HepG2 (cell line): ENCODE data around the gene VDAC2. TPM values are rescaled to one million over a fixed set of nuclear protein-coding genes. Genes with fewer than 3 reads are reported as not detected.

Experiments used
- ATF1 ChIP-seq: IDR thresholded peaks from 2 replicates; pipeline ENCODE4 v1.6.1; 2016; ENCODE audit warnings: mild to moderate bottlenecking, control low read depth
- BCL6 ChIP-seq: IDR thresholded peaks from 2 replicates; pipeline ENCODE4 v1.6.1; 2016; ENCODE audit warnings: missing genetic modification reagents, missing compliant biosample characterization
- ELF3 ChIP-seq: IDR thresholded peaks from 2 replicates; pipeline ENCODE4 v1.6.1; 2016; ENCODE audit warnings: missing genetic modification reagents, missing compliant biosample characterization
- FOXO1 ChIP-seq: sonication (generic); formaldehyde crosslinking; IDR thresholded peaks from 2 replicates; pipeline ENCODE4 v1.4.0; 2020; ENCODE audit warnings: missing genetic modification reagents
- HINFP ChIP-seq: sonication (generic); formaldehyde crosslinking; IDR thresholded peaks from 2 replicates; pipeline ENCODE4 v1.4.0; 2020; ENCODE audit warnings: low read depth, mild to moderate bottlenecking, missing genetic modification reagents
- HNF1B ChIP-seq: sonication (generic); formaldehyde crosslinking; IDR thresholded peaks from 2 replicates; pipeline ENCODE4 v1.5.1; 2020; ENCODE audit warnings: mild to moderate bottlenecking, moderate library complexity, missing genetic modification reagents
- MIXL1 ChIP-seq: IDR thresholded peaks from 2 replicates; pipeline ENCODE4 v1.6.1; 2016
- NCOA2 ChIP-seq: sonication (generic); formaldehyde crosslinking; IDR thresholded peaks from 2 replicates; pipeline ENCODE4 v1.8.0; 2022; ENCODE audit warnings: inconsistent platforms
- NCOR1 ChIP-seq: fragments of 200-600 bp; sonication (generic); IDR thresholded peaks from 2 replicates; pipeline ENCODE4 v1.7.0; 2017; ENCODE audit warnings: antibody characterized with exemption, low read length, borderline replicate concordance
- TEAD2 ChIP-seq: sonication (generic); formaldehyde crosslinking; IDR thresholded peaks from 2 replicates; pipeline ENCODE4 v1.9.0; 2021; ENCODE audit warnings: missing genetic modification reagents
- TERF1 ChIP-seq: sonication (generic); formaldehyde crosslinking; IDR thresholded peaks from 2 replicates; pipeline ENCODE4 v1.8.0; 2022; ENCODE audit warnings: mild to moderate bottlenecking, missing genetic modification reagents, moderate library complexity
- TFDP2 ChIP-seq: sonication (generic); formaldehyde crosslinking; IDR thresholded peaks from 2 replicates; pipeline ENCODE4 v1.4.0; 2020; ENCODE audit warnings: missing genetic modification reagents
- ZBTB20 ChIP-seq: sonication (generic); formaldehyde crosslinking; IDR thresholded peaks from 2 replicates; pipeline ENCODE4 v1.8.1; 2023; ENCODE audit warnings: missing genetic modification reagents, low read depth, mild to moderate bottlenecking, borderline replicate concordance
- ZNF12 ChIP-seq: sonication (generic); formaldehyde crosslinking; IDR thresholded peaks from 2 replicates; pipeline ENCODE4 v1.5.0; 2020; ENCODE audit warnings: missing genetic modification reagents
- ZNF124 ChIP-seq: sonication (generic); formaldehyde crosslinking; IDR thresholded peaks from 2 replicates; pipeline ENCODE4 v1.4.0; 2020; ENCODE audit warnings: missing genetic modification reagents
- ZNF136 ChIP-seq: sonication (generic); formaldehyde crosslinking; IDR thresholded peaks from 2 replicates; pipeline ENCODE4 v1.8.1; 2022; ENCODE audit warnings: low read depth, mild to moderate bottlenecking, moderate library complexity, missing genetic modification reagents
- ZNF143 ChIP-seq: sonication (generic); formaldehyde crosslinking; IDR thresholded peaks from 2 replicates; pipeline ENCODE4 v1.4.0; 2020; ENCODE audit warnings: missing genetic modification reagents
- ZNF280D ChIP-seq: sonication (generic); formaldehyde crosslinking; IDR thresholded peaks from 2 replicates; pipeline ENCODE4 v1.5.1; 2020; ENCODE audit warnings: mild to moderate bottlenecking, missing genetic modification reagents
- ZNF430 ChIP-seq: sonication (generic); formaldehyde crosslinking; IDR thresholded peaks from 2 replicates; pipeline ENCODE4 v1.9.0; 2021; ENCODE audit warnings: mild to moderate bottlenecking, missing genetic modification reagents
- ZNF746 ChIP-seq: sonication (generic); formaldehyde crosslinking; IDR thresholded peaks from 2 replicates; pipeline ENCODE4 v1.8.0; 2022; ENCODE audit warnings: mild to moderate bottlenecking, missing genetic modification reagents
- ZNF784 ChIP-seq: sonication (generic); formaldehyde crosslinking; IDR thresholded peaks from 2 replicates; pipeline ENCODE4 v1.5.1; 2020; ENCODE audit warnings: missing genetic modification reagents, mild to moderate bottlenecking, borderline replicate concordance
- ZNF792 ChIP-seq: IDR thresholded peaks from 2 replicates; pipeline ENCODE4 v1.6.1; 2016
- polyA plus RNA-seq, 8 experiments: library from polyadenylated mRNA; depleted of rRNA in 3 of 8; stranded (reverse) in 7 of 8; unstranded in 1 of 8; fragments of >200 nt; fragmentation: Illumina TruSeq in 4 of 8; extraction: Trizol in 4 of 8; gene quantifications; 2 replicates each; pipeline versions ENCODE4 v1.2.1 to v1.2.3, GENCODE V29; 2011 to 2016; ENCODE audit warnings: low read depth in 4 of 8, missing spikeins in 1 of 8, mixed read lengths in 1 of 8; ENCODE audit not compliant: insufficient read depth in 1 of 8
- total RNA-seq, 5 experiments: library from RNA; depleted of rRNA; stranded (reverse); fragments of >200 nt; fragmentation: Illumina TruSeq; extraction: Trizol; gene quantifications; 2 replicates each; pipeline ENCODE4 v1.2.3, GENCODE V29; 2016; ENCODE audit warnings: low read depth in 1 of 5

The VDAC2 gene
- total and polyA plus RNA-seq, 2 of the 13 experiments (the other 11 are each of a cell fraction or from before 2014, with no cell fraction given): 67.9 to 222 TPM

- TF ChIP-seq ZNF136 (no peak), TEAD2 (CRISPR knock-in tag) (no peak), HINFP (no peak), BCL6 (peak; percentile 100), ATF1 (CRISPR knock-in tag) (peak; percentile 52), TFDP2 (CRISPR knock-in tag) (peak; percentile 51; the same call in 1 of the 2 replicates), ZNF143 (CRISPR knock-in tag) (no peak), HNF1B (CRISPR knock-in tag) (no peak), ZNF12 (CRISPR knock-in tag) (no peak), NCOA2 (CRISPR knock-in tag) (peak; percentile 96), MIXL1 (CRISPR knock-in tag) (peak; percentile 62; the same call in 1 of the 2 replicates), ZNF124 (CRISPR knock-in tag) (peak; percentile 60; the same call in 1 of the 2 replicates), ELF3 (peak; percentile 87), NCOR1 (peak; percentile 85; the same call in 1 of the 2 replicates), ZBTB20 (peak; percentile 83; the same call in 1 of the 2 replicates), ZNF430 (CRISPR knock-in tag) (no peak), TERF1 (no peak), ZNF784 (CRISPR knock-in tag) (peak; percentile 46; the same call in 1 of the 2 replicates), FOXO1 (peak; percentile 82), ZNF280D (no peak), ZNF746 (CRISPR knock-in tag) (no peak), ZNF792 (CRISPR knock-in tag) (no peak)
These were observed 42.3 kb upstream of the VDAC2 start (continued) for GRCh38 chr10:75168275-75168674.
